SU-DHL-6 (cell line): ENCODE measurements around the gene ASAP2.

ENCODE experiments used
- H2AFZ ChIP-seq: fragments of 200-600 bp; sonication (generic); 2 replicates; pipeline ENCODE4 v1.6.1; 2014; ENCODE audit warnings: low read depth, mild to moderate bottlenecking, moderate library complexity, mixed read lengths, antibody characterized with exemption, low read length; ENCODE audit not compliant: severe bottlenecking
- H3F3A ChIP-seq: fragments of 200-600 bp; shearing (Covaris generic); 2 replicates; pipeline ENCODE4 v1.6.0; 2016; ENCODE audit warnings: antibody characterized with exemption, mild to moderate bottlenecking; ENCODE audit not compliant: insufficient read depth
- H3K27ac ChIP-seq: fragments of 200-600 bp; sonication (generic); 2 replicates; pipeline ENCODE4 v1.5.1; 2016; ENCODE audit warnings: low read depth, mild to moderate bottlenecking, low read length, moderate library complexity, mixed read lengths
- H3K27me3 ChIP-seq: fragments of 200-600 bp; sonication (generic), shearing (Covaris generic); 2 replicates; pipeline ENCODE4 v1.6.0; 2014; ENCODE audit warnings: mild to moderate bottlenecking, low read length
- H3K36me3 ChIP-seq: fragments of 200-600 bp; sonication (generic); 2 replicates; pipeline ENCODE4 v1.6.1; 2014; ENCODE audit warnings: mild to moderate bottlenecking, low read length, mixed read lengths
- H3K4me2 ChIP-seq: fragments of 300-600, 200-600 bp; shearing (Covaris generic), sonication (generic); 2 replicates; pipeline ENCODE4 v1.6.0; 2014; ENCODE audit warnings: low read length, low read depth, mild to moderate bottlenecking; ENCODE audit not compliant: poor library complexity, severe bottlenecking
- H3K4me3 ChIP-seq: fragments of 200-600 bp; sonication (generic); 2 replicates; pipeline ENCODE4 v1.5.1; 2014; ENCODE audit warnings: antibody characterized with exemption, low read length, mild to moderate bottlenecking, mixed read lengths; ENCODE audit not compliant: insufficient read depth, poor library complexity, severe bottlenecking
- H3K79me2 ChIP-seq: fragments of 200-600 bp; sonication (generic); 2 replicates; pipeline ENCODE4 v1.6.1; 2014; ENCODE audit warnings: mild to moderate bottlenecking, low read length, moderate library complexity; ENCODE audit not compliant: insufficient read depth
- H3K9ac ChIP-seq: fragments of 200-600 bp; sonication (generic); 2 replicates; pipeline ENCODE4 v1.7.0; 2014; ENCODE audit warnings: mild to moderate bottlenecking, low read length
- H3K9me2 ChIP-seq: fragments of 200-600 bp; sonication (generic); replicated peaks from 2 replicates; pipeline ENCODE4 v1.6.1; 2014; ENCODE audit warnings: low read length; ENCODE audit not compliant: insufficient read depth
- H3K9me3 ChIP-seq: fragments of 200-600 bp; sonication (generic); 2 replicates; pipeline ENCODE4 v1.6.1; 2014; ENCODE audit warnings: low read length, mixed read lengths; ENCODE audit not compliant: insufficient read depth
- H4K20me1 ChIP-seq: fragments of 200-600 bp; sonication (generic); 2 replicates; pipeline ENCODE4 v1.6.1; 2014; ENCODE audit warnings: low read depth, mild to moderate bottlenecking, antibody characterized with exemption, low read length, moderate library complexity, mixed read lengths
- EZH2phosphoT487 ChIP-seq: fragments of 200-600 bp; sonication (generic), shearing (Covaris generic); conservative IDR thresholded peaks from 2 replicates; pipeline ENCODE4 v1.6.1; 2018; ENCODE audit warnings: mild to moderate bottlenecking, antibody characterized with exemption, low read length, moderate library complexity, mixed read lengths
- TF ChIP-seq, protein P1 (sequence below): fragments of 200-600 bp; sonication (generic); IDR thresholded peaks from one replicate; pipeline ENCODE4 v1.5.1; 2017; ENCODE audit warnings: antibody characterized with exemption, mild to moderate bottlenecking, low read length, moderate library complexity; ENCODE audit not compliant: insufficient read depth, poor library complexity, severe bottlenecking

The ASAP2 gene

DNA sequence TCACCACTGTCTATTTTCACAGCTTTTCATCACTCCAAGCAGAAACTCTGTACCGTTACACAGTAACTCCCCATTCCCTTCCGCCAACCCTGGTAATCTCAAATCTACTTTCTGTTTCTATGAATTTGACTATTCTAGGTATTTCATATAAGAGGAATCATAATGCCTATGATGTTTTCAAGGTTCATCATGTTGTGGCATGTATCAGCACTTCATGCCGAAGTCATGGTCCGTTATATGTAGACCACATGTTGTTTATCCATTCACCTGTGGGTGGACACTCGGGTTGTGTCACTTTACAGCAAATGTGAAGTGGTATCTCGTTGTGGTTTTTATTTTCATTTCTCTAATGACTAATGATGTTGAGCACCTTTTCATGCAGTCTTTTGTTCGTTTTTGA is 238.5 kb downstream of the ASAP2 start:
- Histone ChIP-seq H3K4me2 (no peak overlapping the region), H3K9ac (no peak overlapping the region), H3K9me3 (no peaks in the 10 kb centered on the region), H2AFZ (no peak overlapping the region), H3K36me3 (peaks cover 26% of the 10 kb centered on the region; the same call in 1 of the 2 replicates), H4K20me1 (no peaks in the 10 kb centered on the region), H3K27ac (no peak overlapping the region), H3K9me2 (no peaks in the 10 kb centered on the region), H3K79me2 (no peaks in the 10 kb centered on the region), H3F3A (no peaks in the 10 kb centered on the region), H3K4me3 (no peak overlapping the region), H3K27me3 (no peaks in the 10 kb centered on the region)
- TF ChIP-seq, protein P1, sequence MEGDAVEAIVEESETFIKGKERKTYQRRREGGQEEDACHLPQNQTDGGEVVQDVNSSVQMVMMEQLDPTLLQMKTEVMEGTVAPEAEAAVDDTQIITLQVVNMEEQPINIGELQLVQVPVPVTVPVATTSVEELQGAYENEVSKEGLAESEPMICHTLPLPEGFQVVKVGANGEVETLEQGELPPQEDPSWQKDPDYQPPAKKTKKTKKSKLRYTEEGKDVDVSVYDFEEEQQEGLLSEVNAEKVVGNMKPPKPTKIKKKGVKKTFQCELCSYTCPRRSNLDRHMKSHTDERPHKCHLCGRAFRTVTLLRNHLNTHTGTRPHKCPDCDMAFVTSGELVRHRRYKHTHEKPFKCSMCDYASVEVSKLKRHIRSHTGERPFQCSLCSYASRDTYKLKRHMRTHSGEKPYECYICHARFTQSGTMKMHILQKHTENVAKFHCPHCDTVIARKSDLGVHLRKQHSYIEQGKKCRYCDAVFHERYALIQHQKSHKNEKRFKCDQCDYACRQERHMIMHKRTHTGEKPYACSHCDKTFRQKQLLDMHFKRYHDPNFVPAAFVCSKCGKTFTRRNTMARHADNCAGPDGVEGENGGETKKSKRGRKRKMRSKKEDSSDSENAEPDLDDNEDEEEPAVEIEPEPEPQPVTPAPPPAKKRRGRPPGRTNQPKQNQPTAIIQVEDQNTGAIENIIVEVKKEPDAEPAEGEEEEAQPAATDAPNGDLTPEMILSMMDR, result no peak
- TF ChIP-seq EZH2phosphoT487, result no peak

DNA sequence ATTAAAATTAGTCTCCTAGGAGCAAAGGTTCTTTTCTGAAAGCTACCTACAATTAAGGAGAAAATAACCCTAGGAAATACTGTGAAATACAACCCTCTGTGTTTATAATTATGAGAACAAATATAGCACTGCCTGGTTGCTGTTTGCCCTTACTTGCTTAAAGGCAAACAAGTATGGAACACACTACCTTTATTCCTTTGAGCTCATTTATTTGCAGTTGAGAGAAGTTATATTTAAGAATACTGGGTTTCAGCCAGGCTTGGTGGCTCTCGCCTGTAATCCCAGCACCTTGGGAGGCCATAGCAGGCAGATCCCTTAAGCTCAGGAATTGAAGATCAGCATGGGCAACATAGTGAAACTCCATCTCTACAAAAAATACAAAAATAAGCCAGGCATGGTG is 244.6 kb downstream of the ASAP2 start:
- H4K20me1 ChIP-seq, result no peaks in the 10 kb centered on the region

More for the DNA sequence above, 244.6 kb downstream of the ASAP2 start:
- Histone ChIP-seq H3K9me3 (no peaks in the 10 kb centered on the region), H3K9me2 (no peaks in the 10 kb centered on the region), H3K27me3 (no peaks in the 10 kb centered on the region), H3K4me3 (no peak overlapping the region), H3K79me2 (no peaks in the 10 kb centered on the region), H3K4me2 (no peak overlapping the region), H3F3A (no peaks in the 10 kb centered on the region; the same call in 1 of the 2 replicates), H3K27ac (no peak overlapping the region), H3K36me3 (peaks cover 9% of the 10 kb centered on the region; the same call in 1 of the 2 replicates), H3K9ac (no peak overlapping the region), H2AFZ (no peak overlapping the region)
- no peak for TF ChIP-seq EZH2phosphoT487
- TF ChIP-seq, protein P1, result no peak
